ENCODE results near the gene ANK3.

GRCh38 chr10:60042262-60042661 lies 347.4 kb downstream of the ANK3 start:
- no peak for TF ChIP-seq CTCF (IDR thresholded peaks at IDR 0.05)
- no peak for TF ChIP-seq POLR2A (IDR thresholded peaks at IDR 0.05)

All from uterus (tissue), 2 donors.